Neural cell (in vitro differentiated cells): ENCODE data around the gene KLF9.

ENCODE experiments used
- CTCF ChIP-seq: fragments of 450-650 bp; IDR thresholded peaks from 2 replicates; pipeline ENCODE4 v1.5.1; 2014; ENCODE audit warnings: antibody characterized with exemption, mild to moderate bottlenecking, moderate library complexity; ENCODE audit not compliant: poor library complexity, severe bottlenecking
- EP300 ChIP-seq: fragments of 450-650 bp; conservative IDR thresholded peaks from 2 replicates; pipeline ENCODE4 v1.6.1; 2014; ENCODE audit warnings: antibody characterized with exemption, mild to moderate bottlenecking, moderate library complexity; ENCODE audit not compliant: poor library complexity, severe bottlenecking
- EZH2 ChIP-seq: fragments of 200-600, 300-800 bp; shearing (Covaris generic), sonication (generic); IDR thresholded peaks from 2 replicates; pipeline ENCODE4 v1.6.1; 2014; ENCODE audit warnings: antibody characterized with exemption, low read length, borderline replicate concordance, mild to moderate bottlenecking; ENCODE audit not compliant: insufficient read depth, poor library complexity, severe bottlenecking
- MXI1 ChIP-seq: fragments of 450-650 bp; conservative IDR thresholded peaks from 2 replicates; pipeline ENCODE4 v1.6.1; 2014; ENCODE audit warnings: antibody characterized with exemption, mild to moderate bottlenecking; ENCODE audit not compliant: poor library complexity, severe bottlenecking
- POLR2AphosphoS5 ChIP-seq: IDR thresholded peaks from 2 replicates; pipeline ENCODE4 v1.6.1; 2012
- RAD21 ChIP-seq: fragments of 450-650 bp; conservative IDR thresholded peaks from 2 replicates; pipeline ENCODE4 v1.6.1; 2014; ENCODE audit warnings: antibody characterized with exemption, mild to moderate bottlenecking, moderate library complexity
- REST ChIP-seq: IDR thresholded peaks from 2 replicates; pipeline ENCODE4 v1.6.1; 2012; ENCODE audit warnings: borderline replicate concordance
- SMC3 ChIP-seq: fragments of 450-650 bp; conservative IDR thresholded peaks from 2 replicates; pipeline ENCODE4 v1.6.1; 2014; ENCODE audit warnings: antibody characterized with exemption, mild to moderate bottlenecking, moderate library complexity; ENCODE audit not compliant: poor library complexity
- TAF1 ChIP-seq: IDR thresholded peaks from 2 replicates; pipeline ENCODE4 v1.6.1; 2012; ENCODE audit warnings: low read depth

- TF ChIP-seq CTCF (no peak), EP300 (no peak), RAD21 (no peak), TAF1 (no peak), REST (no peak), POLR2AphosphoS5 (no peak), EZH2 (no peak), SMC3 (no peak), MXI1 (no peak)
Measured at GRCh38 chr9:70452365-70452764, 37.9 kb upstream of the KLF9 start.
